K562 (cell line): Measurements from ENCODE around the gene MARK3. TPM values are rescaled to one million over a fixed set of nuclear protein-coding genes. Genes with fewer than 3 reads are reported as not detected.

Source experiments
- HEY1 ChIP-seq: fragments of 250-450 bp; sonication (Bioruptor Pico); IDR thresholded peaks from 2 replicates; pipeline ENCODE4 v1.5.0; 2020; ENCODE audit warnings: mild to moderate bottlenecking, moderate library complexity, borderline replicate concordance
- HOMEZ ChIP-seq: fragments of 250-450 bp; sonication (Bioruptor Pico); IDR thresholded peaks from 2 replicates; pipeline ENCODE4 v1.4.0; 2020; ENCODE audit warnings: mild to moderate bottlenecking, moderate library complexity
- SMAD4 ChIP-seq: fragments of 250-450 bp; sonication (Bioruptor Pico); conservative IDR thresholded peaks from 2 replicates; pipeline ENCODE4 v1.8.0; 2021; ENCODE audit warnings: inconsistent platforms, mild to moderate bottlenecking, moderate library complexity
- SRF ChIP-seq, 2 experiments: fragments of 250-450, 450-650 bp in 1 of 2; sonication (Bioruptor Pico) in 1 of 2; sonication (generic) in 1 of 2; formaldehyde crosslinking; IDR thresholded peaks; 2 replicates each; pipeline versions ENCODE4 v1.5.0 to v1.5.1; 2020 to 2022; ENCODE audit warnings: mild to moderate bottlenecking in 1 of 2, missing genetic modification reagents in 1 of 2
- ZBTB11 ChIP-seq, 3 experiments: fragments of 200-800 bp in 1 of 3; fragments of 250-450 bp in 1 of 3; fragments of 450-650 bp in 1 of 3; sonication (Bioruptor Pico) in 1 of 3; sonication (Bioruptor generic) in 1 of 3; formaldehyde crosslinking in 1 of 3; IDR thresholded peaks; 2 replicates each; pipeline versions ENCODE4 v1.6.1 to v1.8.0; 2016 to 2022; ENCODE audit warnings: mild to moderate bottlenecking in 2 of 3, missing genetic modification characterization in 2 of 3, missing compliant biosample characterization in 1 of 3, moderate library complexity in 1 of 3
- ZNF586 ChIP-seq: fragments of 450-650 bp; formaldehyde crosslinking; conservative IDR thresholded peaks from 2 replicates; pipeline ENCODE4 v1.4.0; 2020; ENCODE audit warnings: mild to moderate bottlenecking, moderate library complexity
- polyA plus RNA-seq, 8 experiments: library from polyadenylated mRNA; depleted of rRNA in 4 of 8; stranded (reverse) in 5 of 8; unstranded in 3 of 8; fragments of >200 nt; fragmentation: Nextera tagmentation in 2 of 8; fragmentation: Illumina TruSeq in 1 of 8; extraction: Ambion mirVana in 2 of 8; extraction: Trizol in 1 of 8; gene quantifications; 2 replicates each; pipeline versions ENCODE4 v1.2.1 to v1.2.3, GENCODE V29; 2011 to 2014; ENCODE audit warnings: inconsistent platforms in 1 of 8, missing spikeins in 1 of 8
- total RNA-seq, 7 experiments: library from RNA; depleted of rRNA in 6 of 7; stranded (reverse); fragments of >200 nt in 6 of 7; fragmentation: Illumina TruSeq in 2 of 7; extraction: Trizol in 2 of 7; gene quantifications; 2 replicates each; pipeline versions ENCODE4 v1.2.1 to v1.2.3, GENCODE V29; 2011 to 2021; ENCODE audit warnings: low replicate concordance in 1 of 7
- TF ChIP-seq, protein P1 (sequence below): fragments of 250-450 bp; sonication (Bioruptor Pico); IDR thresholded peaks from 2 replicates; pipeline ENCODE4 v1.5.0; 2022; ENCODE audit warnings: mild to moderate bottlenecking
- TF ChIP-seq, protein P2 (sequence below): fragments of 200-800 bp; sonication (Bioruptor generic); IDR thresholded peaks from 2 replicates; pipeline ENCODE4 v1.6.1; 2016; ENCODE audit warnings: missing genetic modification characterization, missing compliant biosample characterization

The MARK3 gene
- total and polyA plus RNA-seq, 9 of the 15 experiments (the other 6 are each of a cell fraction or from before 2014, with no cell fraction given) = 10.1 to 68.7 (median 56.3) TPM

DNA sequence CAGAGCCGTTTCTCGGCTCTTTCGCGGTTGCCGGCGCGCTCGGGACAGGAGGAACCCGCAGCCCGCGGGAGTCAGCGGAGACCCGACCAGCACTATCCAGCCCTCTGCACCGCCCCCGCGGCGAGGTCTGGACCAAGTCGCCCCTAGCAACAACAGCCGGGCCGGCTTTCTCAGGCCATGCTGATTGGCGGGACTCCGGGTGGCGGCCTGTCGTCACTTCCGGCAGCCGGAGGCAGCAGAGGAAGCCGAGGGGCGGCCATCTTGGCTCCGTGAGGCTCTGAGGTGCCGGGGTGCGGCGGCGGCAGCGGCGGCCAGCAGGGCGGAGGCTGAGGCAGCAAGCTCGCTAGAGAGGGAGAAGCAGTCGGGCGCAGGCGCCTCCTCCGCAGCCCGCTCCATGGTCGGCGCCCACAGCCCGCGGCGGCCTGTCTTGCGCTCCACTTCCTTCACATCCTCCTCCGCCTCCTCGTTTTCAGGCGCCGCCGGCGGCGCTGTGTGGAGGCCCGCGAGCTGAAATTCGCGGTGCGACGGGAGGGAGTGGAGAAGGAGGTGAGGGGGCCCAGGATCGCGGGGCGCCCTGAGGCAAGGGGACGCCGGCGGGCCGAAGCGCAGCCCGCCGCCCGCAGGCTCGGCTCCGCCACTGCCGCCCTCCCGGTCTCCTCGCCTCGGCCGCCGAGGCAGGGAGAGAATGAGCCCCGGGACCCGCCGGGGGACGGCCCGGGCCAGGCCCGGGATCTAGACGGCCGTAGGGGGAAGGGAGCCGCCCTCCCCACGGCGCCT lies at the start of gene MARK3 (continued):
- TF ChIP-seq HEY1 (CRISPR knock-in tag) (no peak), HOMEZ (no peak), SRF (CRISPR knock-in tag; IDR thresholded peaks at IDR 0.05) (peak in 1 of 2 experiments; percentile 56; a peak in 1 of 4 replicates), ZNF586 (CRISPR knock-in tag) (no peak), ZBTB11 (CRISPR knock-in tag; IDR thresholded peaks at IDR 0.05) (peak; percentile 86 to 98 (median 93); a peak in 5 of 6 replicates), SMAD4 (CRISPR knock-in tag) (peak; percentile 81)
- TF ChIP-seq, protein P1, sequence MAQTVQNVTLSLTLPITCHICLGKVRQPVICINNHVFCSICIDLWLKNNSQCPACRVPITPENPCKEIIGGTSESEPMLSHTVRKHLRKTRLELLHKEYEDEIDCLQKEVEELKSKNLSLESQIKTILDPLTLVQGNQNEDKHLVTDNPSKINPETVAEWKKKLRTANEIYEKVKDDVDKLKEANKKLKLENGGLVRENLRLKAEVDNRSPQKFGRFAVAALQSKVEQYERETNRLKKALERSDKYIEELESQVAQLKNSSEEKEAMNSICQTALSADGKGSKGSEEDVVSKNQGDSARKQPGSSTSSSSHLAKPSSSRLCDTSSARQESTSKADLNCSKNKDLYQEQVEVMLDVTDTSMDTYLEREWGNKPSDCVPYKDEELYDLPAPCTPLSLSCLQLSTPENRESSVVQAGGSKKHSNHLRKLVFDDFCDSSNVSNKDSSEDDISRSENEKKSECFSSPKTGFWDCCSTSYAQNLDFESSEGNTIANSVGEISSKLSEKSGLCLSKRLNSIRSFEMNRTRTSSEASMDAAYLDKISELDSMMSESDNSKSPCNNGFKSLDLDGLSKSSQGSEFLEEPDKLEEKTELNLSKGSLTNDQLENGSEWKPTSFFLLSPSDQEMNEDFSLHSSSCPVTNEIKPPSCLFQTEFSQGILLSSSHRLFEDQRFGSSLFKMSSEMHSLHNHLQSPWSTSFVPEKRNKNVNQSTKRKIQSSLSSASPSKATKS (CRISPR knock-in tag) = no peak
- TF ChIP-seq, protein P2, sequence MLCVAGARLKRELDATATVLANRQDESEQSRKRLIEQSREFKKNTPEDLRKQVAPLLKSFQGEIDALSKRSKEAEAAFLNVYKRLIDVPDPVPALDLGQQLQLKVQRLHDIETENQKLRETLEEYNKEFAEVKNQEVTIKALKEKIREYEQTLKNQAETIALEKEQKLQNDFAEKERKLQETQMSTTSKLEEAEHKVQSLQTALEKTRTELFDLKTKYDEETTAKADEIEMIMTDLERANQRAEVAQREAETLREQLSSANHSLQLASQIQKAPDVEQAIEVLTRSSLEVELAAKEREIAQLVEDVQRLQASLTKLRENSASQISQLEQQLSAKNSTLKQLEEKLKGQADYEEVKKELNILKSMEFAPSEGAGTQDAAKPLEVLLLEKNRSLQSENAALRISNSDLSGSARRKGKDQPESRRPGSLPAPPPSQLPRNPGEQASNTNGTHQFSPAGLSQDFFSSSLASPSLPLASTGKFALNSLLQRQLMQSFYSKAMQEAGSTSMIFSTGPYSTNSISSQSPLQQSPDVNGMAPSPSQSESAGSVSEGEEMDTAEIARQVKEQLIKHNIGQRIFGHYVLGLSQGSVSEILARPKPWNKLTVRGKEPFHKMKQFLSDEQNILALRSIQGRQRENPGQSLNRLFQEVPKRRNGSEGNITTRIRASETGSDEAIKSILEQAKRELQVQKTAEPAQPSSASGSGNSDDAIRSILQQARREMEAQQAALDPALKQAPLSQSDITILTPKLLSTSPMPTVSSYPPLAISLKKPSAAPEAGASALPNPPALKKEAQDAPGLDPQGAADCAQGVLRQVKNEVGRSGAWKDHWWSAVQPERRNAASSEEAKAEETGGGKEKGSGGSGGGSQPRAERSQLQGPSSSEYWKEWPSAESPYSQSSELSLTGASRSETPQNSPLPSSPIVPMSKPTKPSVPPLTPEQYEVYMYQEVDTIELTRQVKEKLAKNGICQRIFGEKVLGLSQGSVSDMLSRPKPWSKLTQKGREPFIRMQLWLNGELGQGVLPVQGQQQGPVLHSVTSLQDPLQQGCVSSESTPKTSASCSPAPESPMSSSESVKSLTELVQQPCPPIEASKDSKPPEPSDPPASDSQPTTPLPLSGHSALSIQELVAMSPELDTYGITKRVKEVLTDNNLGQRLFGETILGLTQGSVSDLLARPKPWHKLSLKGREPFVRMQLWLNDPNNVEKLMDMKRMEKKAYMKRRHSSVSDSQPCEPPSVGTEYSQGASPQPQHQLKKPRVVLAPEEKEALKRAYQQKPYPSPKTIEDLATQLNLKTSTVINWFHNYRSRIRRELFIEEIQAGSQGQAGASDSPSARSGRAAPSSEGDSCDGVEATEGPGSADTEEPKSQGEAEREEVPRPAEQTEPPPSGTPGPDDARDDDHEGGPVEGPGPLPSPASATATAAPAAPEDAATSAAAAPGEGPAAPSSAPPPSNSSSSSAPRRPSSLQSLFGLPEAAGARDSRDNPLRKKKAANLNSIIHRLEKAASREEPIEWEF = no peak
